SK-N-SH (cell line): ENCODE data around the gene BMP6. TPM values are rescaled to one million over a fixed set of nuclear protein-coding genes. Genes with fewer than 3 reads are reported as not detected.

Experiments
- CTCF ChIA-PET: fragments of 300-600, 350-600 bp; formaldehyde crosslinking; extraction: SDS; loops from one replicate; lab custom pipeline; 2021; lab: Yijun Ruan, JAX
- POLR2A ChIA-PET: fragments of 350-600 bp; sonication (Branson Sonifier 250); formaldehyde crosslinking; extraction: SDS; loops from one replicate; lab custom pipeline; 2020; ENCODE audit warnings: antibody characterized with exemption, inconsistent platforms; lab: Yijun Ruan, JAX
- DNase-seq: peaks from one replicate; pipeline ENCODE4 v3.0.0; 2012
- H2AFZ ChIP-seq: fragments of 200-600 bp; sonication (generic); 2 replicates; pipeline ENCODE4 v1.8.1; 2016; ENCODE audit warnings: antibody characterized with exemption, mild to moderate bottlenecking, low read depth
- H3F3A ChIP-seq: fragments of 200-600 bp; sonication (generic); replicated peaks from 2 replicates; pipeline ENCODE3; 2016; ENCODE audit warnings: antibody characterized with exemption, mild to moderate bottlenecking; ENCODE audit not compliant: insufficient read depth
- H3K27ac ChIP-seq, 2 experiments: fragments of 200-500 bp in 1 of 2; fragments of 200-600 bp in 1 of 2; sonication (Bioruptor generic) in 1 of 2; sonication (generic), shearing (Covaris generic) in 1 of 2; 2 replicates each; pipeline versions ENCODE4 v1.5.1 to v1.6.1; 2014 to 2016; ENCODE audit warnings: low read depth in 2 of 2, inconsistent platforms in 1 of 2, low read length in 1 of 2, mild to moderate bottlenecking in 1 of 2, mixed read lengths in 1 of 2
- H3K27me3 ChIP-seq: fragments of 200-600 bp; sonication (generic), shearing (Covaris generic); 2 replicates; pipeline ENCODE4 v1.6.1; 2016; ENCODE audit warnings: mixed run types; ENCODE audit not compliant: insufficient read depth
- H3K36me3 ChIP-seq, 2 experiments: fragments of 200-500 bp in 1 of 2; fragments of 200-600 bp in 1 of 2; sonication (Bioruptor generic) in 1 of 2; sonication (generic) in 1 of 2; replicated peaks in 1 of 2; 2 replicates each; pipeline versions ENCODE3 to v1.5.1; 2014 to 2016; ENCODE audit warnings: low read length in 1 of 2, mild to moderate bottlenecking in 1 of 2; ENCODE audit not compliant: insufficient read depth in 2 of 2, control insufficient read depth in 1 of 2
- H3K4me1 ChIP-seq, 2 experiments: fragments of 200-500 bp in 1 of 2; fragments of 200-600 bp in 1 of 2; sonication (Bioruptor generic) in 1 of 2; sonication (generic), shearing (Covaris generic) in 1 of 2; 2 replicates each; pipeline versions ENCODE4 v1.5.1 to v1.6.1; 2014 to 2016; ENCODE audit warnings: low read depth in 1 of 2, low read length in 1 of 2, mixed run types in 1 of 2; ENCODE audit not compliant: insufficient read depth in 2 of 2, control insufficient read depth in 1 of 2
- H3K4me2 ChIP-seq: fragments of 200-600 bp; sonication (generic), shearing (Covaris generic); 2 replicates; pipeline ENCODE4 v1.6.1; 2017; ENCODE audit warnings: mixed run types
- H3K4me3 ChIP-seq, 2 experiments: fragments of 200-500 bp in 1 of 2; fragments of 200-600 bp in 1 of 2; sonication (Bioruptor generic) in 1 of 2; sonication (generic), shearing (Covaris generic) in 1 of 2; 2 replicates each; pipeline versions ENCODE4 v1.5.1 to v1.8.1; 2014 to 2016; ENCODE audit warnings: low read depth in 2 of 2, inconsistent platforms in 1 of 2, low read length in 1 of 2, mild to moderate bottlenecking in 1 of 2, mixed read lengths in 1 of 2, moderate library complexity in 1 of 2
- H3K79me2 ChIP-seq: fragments of 200-600 bp; sonication (generic); 2 replicates; pipeline ENCODE4 v1.8.1; 2017; ENCODE audit warnings: mild to moderate bottlenecking; ENCODE audit not compliant: insufficient read depth
- H3K9ac ChIP-seq: fragments of 200-600 bp; sonication (generic); 2 replicates; pipeline ENCODE4 v1.6.1; 2017; ENCODE audit warnings: mixed run types
- H3K9me2 ChIP-seq: fragments of 200-600 bp; sonication (generic); 2 replicates; pipeline ENCODE4 v1.6.1; 2017; ENCODE audit warnings: mixed run types
- H3K9me3 ChIP-seq: fragments of 200-600 bp; sonication (generic); 2 replicates; pipeline ENCODE4 v1.6.1; 2017; ENCODE audit warnings: mixed run types, mild to moderate bottlenecking, moderate library complexity
- H4K20me1 ChIP-seq: fragments of 200-600 bp; sonication (generic); 2 replicates; pipeline ENCODE4 v1.6.1; 2017; ENCODE audit warnings: mild to moderate bottlenecking, mixed run types; ENCODE audit not compliant: insufficient read depth
- CHD2 ChIP-seq: fragments of 150-350 bp; IDR thresholded peaks from 2 replicates; pipeline ENCODE4 v1.6.1; 2018; ENCODE audit warnings: low read length; ENCODE audit not compliant: partially characterized antibody
- CTCF ChIP-seq: fragments of 200-600 bp; sonication (generic); IDR thresholded peaks from 2 replicates; pipeline ENCODE4 v1.6.1; 2017; ENCODE audit warnings: antibody characterized with exemption, mild to moderate bottlenecking, moderate library complexity
- EP300 ChIP-seq, 2 experiments: IDR thresholded peaks; 2 replicates each; pipeline versions ENCODE4 v1.4.0 to v1.6.1; 2012; ENCODE audit warnings: borderline replicate concordance in 1 of 2, low read depth in 1 of 2, low read length in 1 of 2
- FOSL2 ChIP-seq: IDR thresholded peaks from 2 replicates; pipeline ENCODE4 v1.4.0; 2012; ENCODE audit warnings: low read depth, mild to moderate bottlenecking, moderate library complexity, borderline replicate concordance
- FOXM1 ChIP-seq: IDR thresholded peaks from 2 replicates; pipeline ENCODE4 v1.4.0; 2012; ENCODE audit warnings: low read depth, mild to moderate bottlenecking
- GABPA ChIP-seq: IDR thresholded peaks from 2 replicates; pipeline ENCODE4 v1.4.0; 2012; ENCODE audit warnings: low read depth, mild to moderate bottlenecking
- MEF2A ChIP-seq: IDR thresholded peaks from 2 replicates; pipeline ENCODE4 v1.4.0; 2012; ENCODE audit warnings: low read depth, borderline replicate concordance
- RCOR1 ChIP-seq: fragments of 150-350 bp; IDR thresholded peaks from 2 replicates; pipeline ENCODE4 v1.6.1; 2017; ENCODE audit warnings: antibody characterized with exemption, low read length
- REST ChIP-seq: IDR thresholded peaks from 2 replicates; pipeline ENCODE4 v1.6.1; 2012; ENCODE audit warnings: mild to moderate bottlenecking, low read depth, low read length, moderate library complexity
- RFX5 ChIP-seq: IDR thresholded peaks from 2 replicates; pipeline ENCODE4 v1.6.1; 2012; ENCODE audit warnings: mild to moderate bottlenecking, improper control_type of control experiment, low read length
- RXRA ChIP-seq: IDR thresholded peaks from 2 replicates; pipeline ENCODE4 v1.4.0; 2012; ENCODE audit warnings: low read depth, mild to moderate bottlenecking, borderline replicate concordance
- SIN3A ChIP-seq: IDR thresholded peaks from 2 replicates; pipeline ENCODE4 v1.6.1; 2012; ENCODE audit warnings: low read depth, mild to moderate bottlenecking, low read length, moderate library complexity, borderline replicate concordance
- TAF1 ChIP-seq: IDR thresholded peaks from 2 replicates; pipeline ENCODE4 v1.6.1; 2012; ENCODE audit warnings: low read depth, mild to moderate bottlenecking, low read length, moderate library complexity, borderline replicate concordance
- TEAD4 ChIP-seq: IDR thresholded peaks from 2 replicates; pipeline ENCODE4 v1.4.0; 2012; ENCODE audit warnings: mild to moderate bottlenecking, borderline replicate concordance; ENCODE audit not compliant: insufficient read depth
- USF1 ChIP-seq: IDR thresholded peaks from 2 replicates; pipeline ENCODE4 v1.4.0; 2012; ENCODE audit warnings: low read depth, borderline replicate concordance
- YY1 ChIP-seq: IDR thresholded peaks from 2 replicates; pipeline ENCODE4 v1.4.0; 2012; ENCODE audit warnings: low read depth, mild to moderate bottlenecking
- WGBS: methylation state at CpG from one replicate; pipeline ENCODE4 v1.1.6; 2017; ENCODE audit warnings: low lambda C conversion rate; 5-methylcytosine and 5-hydroxymethylcytosine counted together
- polyA plus RNA-seq, 3 experiments: library from polyadenylated mRNA; depleted of rRNA; stranded (reverse); fragments of >200 nt; gene quantifications; 2 replicates each; pipeline ENCODE4 v1.2.3, GENCODE V29; 2012
- TF ChIP-seq, protein P1 (sequence below): fragments of 150-350 bp; IDR thresholded peaks from 2 replicates; pipeline ENCODE4 v1.6.1; 2016; ENCODE audit warnings: mild to moderate bottlenecking, low read depth, low read length
- TF ChIP-seq, protein P2 (sequence below): IDR thresholded peaks from 2 replicates; pipeline ENCODE4; 2012
- TF ChIP-seq, protein P3 (sequence below): fragments of 150-350 bp; IDR thresholded peaks from 2 replicates; pipeline ENCODE4 v1.6.1; 2017; ENCODE audit warnings: antibody characterized with exemption, low read length, low read depth, borderline replicate concordance

BMP6 gene
- polyA plus RNA-seq, 1 of the 3 experiments (the other 2 are of a cell fraction): not detected

DNA sequence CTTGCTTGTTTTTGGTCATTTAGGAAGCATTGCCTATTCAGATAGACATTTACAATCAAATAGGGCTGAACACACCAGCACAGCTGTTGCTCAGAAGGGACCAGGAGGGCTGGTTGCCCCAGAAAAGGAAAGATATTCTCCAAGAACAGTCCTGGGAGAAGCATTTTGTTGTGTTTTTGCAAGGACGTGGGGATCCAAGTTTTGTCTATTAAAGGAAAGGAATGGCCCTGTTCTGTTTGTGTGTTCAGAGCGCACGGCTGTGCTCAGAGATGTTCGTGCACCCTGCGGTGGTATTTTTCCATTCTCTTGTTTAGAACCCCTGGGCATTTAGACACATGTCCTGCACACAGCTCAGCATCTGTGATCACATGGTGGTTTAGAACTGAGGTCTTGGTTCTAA is 102.2 kb downstream of the BMP6 start:
- no peaks in the 10 kb centered on the region for H3K9me2 ChIP-seq
- TF ChIP-seq USF1: no peak
- TF ChIP-seq SIN3A: no peak
- TF ChIP-seq YY1: no peak
- TF ChIP-seq MEF2A: no peak
- no peak for TF ChIP-seq REST
- TF ChIP-seq, protein P1, sequence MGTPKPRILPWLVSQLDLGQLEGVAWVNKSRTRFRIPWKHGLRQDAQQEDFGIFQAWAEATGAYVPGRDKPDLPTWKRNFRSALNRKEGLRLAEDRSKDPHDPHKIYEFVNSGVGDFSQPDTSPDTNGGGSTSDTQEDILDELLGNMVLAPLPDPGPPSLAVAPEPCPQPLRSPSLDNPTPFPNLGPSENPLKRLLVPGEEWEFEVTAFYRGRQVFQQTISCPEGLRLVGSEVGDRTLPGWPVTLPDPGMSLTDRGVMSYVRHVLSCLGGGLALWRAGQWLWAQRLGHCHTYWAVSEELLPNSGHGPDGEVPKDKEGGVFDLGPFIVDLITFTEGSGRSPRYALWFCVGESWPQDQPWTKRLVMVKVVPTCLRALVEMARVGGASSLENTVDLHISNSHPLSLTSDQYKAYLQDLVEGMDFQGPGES: no peak
- TF ChIP-seq CTCF: no peak
- TF ChIP-seq FOSL2: no peak
- no peak for TF ChIP-seq FOXM1
- TF ChIP-seq RXRA: no peak
- no peak for TF ChIP-seq CHD2
- no peak for TF ChIP-seq TEAD4
- no peak for TF ChIP-seq EP300 (IDR thresholded peaks at IDR 0.05; ENCODE audit: borderline replicate concordance in 1 of 2, low read depth in 1 of 2, low read length in 1 of 2)
- TF ChIP-seq GABPA: no peak
- TF ChIP-seq RFX5: no peak
- TF ChIP-seq, protein P2, sequence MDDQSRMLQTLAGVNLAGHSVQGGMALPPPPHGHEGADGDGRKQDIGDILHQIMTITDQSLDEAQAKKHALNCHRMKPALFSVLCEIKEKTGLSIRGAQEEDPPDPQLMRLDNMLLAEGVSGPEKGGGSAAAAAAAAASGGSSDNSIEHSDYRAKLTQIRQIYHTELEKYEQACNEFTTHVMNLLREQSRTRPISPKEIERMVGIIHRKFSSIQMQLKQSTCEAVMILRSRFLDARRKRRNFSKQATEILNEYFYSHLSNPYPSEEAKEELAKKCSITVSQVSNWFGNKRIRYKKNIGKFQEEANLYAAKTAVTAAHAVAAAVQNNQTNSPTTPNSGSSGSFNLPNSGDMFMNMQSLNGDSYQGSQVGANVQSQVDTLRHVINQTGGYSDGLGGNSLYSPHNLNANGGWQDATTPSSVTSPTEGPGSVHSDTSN: no peak
- TF ChIP-seq, protein P3, sequence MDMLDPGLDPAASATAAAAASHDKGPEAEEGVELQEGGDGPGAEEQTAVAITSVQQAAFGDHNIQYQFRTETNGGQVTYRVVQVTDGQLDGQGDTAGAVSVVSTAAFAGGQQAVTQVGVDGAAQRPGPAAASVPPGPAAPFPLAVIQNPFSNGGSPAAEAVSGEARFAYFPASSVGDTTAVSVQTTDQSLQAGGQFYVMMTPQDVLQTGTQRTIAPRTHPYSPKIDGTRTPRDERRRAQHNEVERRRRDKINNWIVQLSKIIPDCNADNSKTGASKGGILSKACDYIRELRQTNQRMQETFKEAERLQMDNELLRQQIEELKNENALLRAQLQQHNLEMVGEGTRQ: no peak
- TF ChIP-seq RCOR1: no peak
- TF ChIP-seq TAF1: no peak
- no peak overlapping the region for H3K4me3 ChIP-seq
- DNase-seq: no peak
- H3K79me2 ChIP-seq: no peaks in the 10 kb centered on the region
- no peak overlapping the region for H3K4me2 ChIP-seq
- H3K9me3 ChIP-seq: no peaks in the 10 kb centered on the region
- H4K20me1 ChIP-seq: no peaks in the 10 kb centered on the region
- ChIA-PET POLR2A (no interaction called here), CTCF (no interaction called here)
- no peak overlapping the region for H2AFZ ChIP-seq
- H3F3A ChIP-seq: no peaks in the 10 kb centered on the region
- H3K27ac ChIP-seq: no peak overlapping the region
- no peaks in the 10 kb centered on the region for H3K36me3 ChIP-seq
- WGBS: 9% methylated on average over 5 of the region's 5 CpGs
- no peak overlapping the region for H3K9ac ChIP-seq
- H3K27me3 ChIP-seq: peaks cover 4% of the 10 kb centered on the region; the same call in 1 of the 2 replicates
- H3K4me1 ChIP-seq: no peaks in the 10 kb centered on the region
